IPS DF 19.7 (cell line): ENCODE measurements around the gene AP5S1.
"Not testable (repeated sequence)": the region's sequence is repeated elsewhere in the genome, so short reads cannot be mapped to it uniquely, and the experiment has no call there.

Source experiments
- DNase-seq: peaks from one replicate; pipeline ENCODE4 v3.0.0-alpha.2; 2013; ENCODE audit warnings: low read depth, low spot score

Gene AP5S1

GRCh38 chr20:3811467-3812258, 8.7 kb upstream of the AP5S1 start:
- no peak for DNase-seq

DNA sequence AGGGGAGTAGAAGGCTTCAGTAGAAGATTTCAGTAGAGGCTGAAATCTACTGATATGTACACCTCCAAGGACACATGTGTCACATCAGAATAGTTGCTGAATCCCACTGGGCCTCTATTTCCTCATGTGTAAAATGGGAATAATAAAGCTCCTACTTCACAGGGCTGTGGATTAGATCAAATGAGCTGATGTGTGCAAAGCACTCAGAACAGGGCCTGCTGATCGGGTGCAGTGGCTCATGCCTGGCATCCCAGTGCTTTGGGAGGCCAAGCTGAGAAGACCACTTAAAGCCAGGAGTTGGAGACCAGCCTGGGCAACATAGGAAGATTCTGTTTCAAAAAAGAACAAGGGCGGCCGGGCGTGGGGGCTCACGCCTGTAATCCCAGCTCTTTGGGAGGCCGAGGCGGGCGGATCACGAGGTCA, 8.1 kb upstream of the AP5S1 start:
- no peak for DNase-seq

DNA sequence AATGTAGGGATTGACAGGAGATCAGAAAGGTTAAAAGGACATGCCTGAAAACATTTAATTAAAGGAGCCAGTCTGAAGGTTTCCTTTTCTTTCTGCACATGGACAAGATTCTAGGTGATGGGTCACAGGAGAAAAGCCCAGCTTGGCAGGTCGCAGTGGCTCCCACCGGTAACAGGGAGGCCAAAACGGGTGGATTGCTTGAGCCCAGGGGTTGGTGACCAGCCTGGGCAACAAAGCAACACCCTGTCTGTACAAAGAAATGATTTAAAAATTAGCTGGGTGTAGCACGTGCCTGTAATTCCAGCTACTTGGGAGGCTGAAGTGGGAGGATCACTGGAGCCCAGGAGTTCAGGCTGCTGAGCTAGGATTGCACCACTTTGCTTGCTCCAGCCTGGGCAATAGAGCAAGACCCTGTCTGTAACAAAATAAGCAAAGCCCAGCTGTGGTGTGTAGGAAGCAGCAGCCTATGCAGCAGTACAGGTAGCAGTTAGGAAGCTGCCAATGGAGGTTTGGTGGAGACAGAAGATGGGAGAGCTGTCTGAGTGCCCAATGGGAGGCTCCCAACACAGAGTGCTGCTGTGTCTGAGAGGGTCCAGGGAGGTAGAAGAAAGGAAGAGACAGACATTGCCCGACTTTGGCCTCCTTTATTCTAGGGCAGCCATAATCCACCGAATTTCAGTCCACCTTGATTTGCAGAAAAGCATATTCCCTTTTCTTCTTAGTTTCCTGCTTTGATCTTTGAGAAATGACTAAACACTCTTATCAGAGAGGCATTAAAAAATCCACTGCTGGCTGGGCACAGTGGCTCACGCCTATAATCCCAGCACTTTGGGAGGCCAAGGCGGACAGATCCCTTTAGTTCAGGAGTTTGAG, 7.1 kb upstream of the AP5S1 start:
- DNase-seq = no peak

DNA sequence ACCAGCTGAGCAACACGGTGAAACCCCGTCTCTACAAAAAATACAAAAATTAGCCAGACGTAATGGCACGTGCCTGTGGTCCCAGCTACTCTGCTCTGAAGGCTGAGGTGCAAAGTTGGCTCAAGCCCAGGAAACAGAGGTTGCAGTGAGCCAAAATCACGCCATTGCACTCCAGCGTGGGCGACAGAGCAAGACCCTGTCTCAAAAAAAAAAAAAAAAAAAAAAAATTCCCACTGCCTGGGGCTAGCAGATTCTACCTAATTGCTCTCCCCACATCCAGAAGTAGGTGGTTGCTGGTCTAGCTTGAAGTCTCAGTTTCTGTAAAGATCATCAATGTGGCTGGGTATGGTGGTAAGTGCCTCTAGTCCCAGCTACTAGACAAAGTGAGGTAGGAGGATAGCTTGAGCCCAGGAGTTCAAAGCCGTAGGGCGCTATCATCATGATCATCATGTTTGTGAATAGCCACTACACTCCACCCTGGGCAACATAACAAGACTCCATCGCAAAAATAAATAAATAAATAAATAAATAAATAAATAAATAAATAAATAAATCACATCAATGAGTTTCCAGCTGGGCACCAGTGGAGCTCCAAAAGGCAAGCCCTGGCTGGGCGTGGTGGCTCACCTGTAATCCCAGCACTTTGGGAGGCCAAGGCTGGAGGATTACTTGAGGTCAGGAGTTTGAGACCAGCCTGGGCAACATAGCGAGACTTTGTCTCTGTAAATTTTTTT, 6.3 kb upstream of the AP5S1 start:
- no peak for DNase-seq

DNA sequence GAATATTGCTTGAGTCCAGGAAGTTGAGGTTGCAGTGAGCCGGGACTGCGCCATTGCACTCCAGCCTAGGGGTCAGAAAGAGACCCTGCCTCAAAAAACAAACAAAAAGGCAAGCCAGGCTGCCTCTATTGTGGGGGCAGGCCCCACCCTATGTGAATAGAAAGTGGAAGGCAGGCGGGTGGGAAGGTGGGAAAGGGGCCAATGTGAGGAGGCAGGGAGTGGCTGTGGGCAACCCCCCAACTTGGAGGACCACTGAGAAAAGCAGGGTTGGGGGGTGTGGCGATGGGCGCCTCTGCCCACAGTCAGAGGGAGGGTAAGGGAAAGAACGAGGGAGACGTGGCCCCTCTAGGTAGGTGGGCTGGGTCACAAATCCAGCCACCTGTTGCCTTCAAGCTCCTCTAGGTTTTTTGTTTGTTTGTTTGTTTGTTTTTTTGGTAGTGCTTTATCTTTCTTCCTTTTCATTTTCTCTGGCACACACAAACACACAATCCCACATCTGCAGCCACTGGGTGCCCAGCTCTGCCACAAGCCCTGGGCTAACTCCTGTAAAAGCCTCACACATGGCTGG, 5.3 kb upstream of the AP5S1 start:
- no peak for DNase-seq

DNA sequence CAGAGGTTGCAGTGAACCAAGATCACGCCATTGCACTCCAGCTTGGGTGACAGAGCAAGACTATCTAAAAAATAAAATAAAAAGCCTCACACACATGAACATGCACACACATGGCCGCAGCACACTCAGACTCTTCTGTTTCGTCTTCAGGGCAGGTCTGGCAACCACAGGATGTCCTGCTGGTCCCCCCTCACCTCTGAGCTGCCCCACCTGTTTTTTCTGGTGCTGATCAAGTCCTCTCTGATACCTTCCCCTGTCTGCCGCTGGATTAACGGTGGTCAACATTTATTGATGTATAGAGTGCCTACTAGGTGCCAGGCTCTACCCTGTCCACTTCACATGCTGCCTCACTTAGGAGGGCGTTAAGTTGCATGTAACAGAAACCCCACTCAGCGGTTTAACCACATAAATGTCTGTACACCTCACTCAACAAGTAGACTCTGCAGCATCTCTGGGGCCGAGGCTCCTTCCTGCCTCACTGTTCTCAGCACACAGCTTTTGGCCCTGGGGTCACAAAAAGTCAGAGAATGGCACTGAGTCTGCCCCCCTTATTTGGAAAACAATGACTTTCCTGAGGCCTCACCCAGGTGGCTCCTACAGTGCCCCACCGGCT, 4.5 kb upstream of the AP5S1 start:
- DNase-seq = no peak

DNA sequence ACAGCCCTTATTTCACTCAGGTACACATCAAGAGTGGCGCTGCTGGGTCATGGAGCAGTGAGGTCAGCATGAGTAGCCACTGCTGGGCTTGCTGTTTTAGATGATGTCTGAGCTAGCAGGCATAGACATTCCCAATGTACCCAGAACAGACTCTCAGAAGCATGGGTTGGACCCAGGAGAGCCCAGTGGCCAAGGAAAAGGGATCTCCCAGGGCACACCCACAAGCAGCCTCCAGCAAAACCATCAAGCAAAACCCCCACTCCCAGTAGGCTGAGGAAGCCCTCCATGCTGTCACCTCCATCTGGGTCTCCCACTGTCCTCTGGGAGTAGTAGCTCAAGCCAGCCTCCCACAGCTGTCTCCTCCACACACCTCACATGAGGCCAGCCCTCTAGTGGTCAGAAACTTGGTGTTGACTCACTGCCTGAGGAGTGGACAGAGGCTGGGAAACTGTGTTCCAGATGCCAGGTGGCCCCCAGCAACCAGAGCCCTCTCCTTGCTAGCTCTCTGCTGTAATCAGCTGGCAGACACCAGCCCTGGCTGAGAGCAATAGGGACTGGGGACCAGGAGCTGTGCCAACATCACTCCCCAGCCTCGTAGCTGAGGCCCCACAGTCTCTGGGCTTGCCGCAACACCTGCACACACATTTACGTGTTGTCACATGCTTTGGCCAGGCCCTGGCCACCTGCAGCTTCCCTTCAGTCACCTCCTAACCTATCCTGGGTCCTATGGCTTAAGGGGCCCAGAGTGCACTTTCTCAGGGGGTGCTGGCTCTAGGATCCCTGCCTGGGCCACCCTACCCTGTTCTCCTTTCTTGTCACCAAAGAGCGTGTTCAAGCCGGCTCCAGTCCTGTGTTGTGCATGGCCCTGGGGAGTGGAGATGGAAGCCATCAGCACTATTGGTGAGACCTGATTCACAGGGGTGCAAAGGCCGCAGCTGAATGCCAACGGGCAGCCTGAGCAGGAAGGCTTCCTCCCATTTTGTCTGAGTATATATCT, 1.9 kb upstream of the AP5S1 start:
- peak; percentile 60 for DNase-seq

DNA sequence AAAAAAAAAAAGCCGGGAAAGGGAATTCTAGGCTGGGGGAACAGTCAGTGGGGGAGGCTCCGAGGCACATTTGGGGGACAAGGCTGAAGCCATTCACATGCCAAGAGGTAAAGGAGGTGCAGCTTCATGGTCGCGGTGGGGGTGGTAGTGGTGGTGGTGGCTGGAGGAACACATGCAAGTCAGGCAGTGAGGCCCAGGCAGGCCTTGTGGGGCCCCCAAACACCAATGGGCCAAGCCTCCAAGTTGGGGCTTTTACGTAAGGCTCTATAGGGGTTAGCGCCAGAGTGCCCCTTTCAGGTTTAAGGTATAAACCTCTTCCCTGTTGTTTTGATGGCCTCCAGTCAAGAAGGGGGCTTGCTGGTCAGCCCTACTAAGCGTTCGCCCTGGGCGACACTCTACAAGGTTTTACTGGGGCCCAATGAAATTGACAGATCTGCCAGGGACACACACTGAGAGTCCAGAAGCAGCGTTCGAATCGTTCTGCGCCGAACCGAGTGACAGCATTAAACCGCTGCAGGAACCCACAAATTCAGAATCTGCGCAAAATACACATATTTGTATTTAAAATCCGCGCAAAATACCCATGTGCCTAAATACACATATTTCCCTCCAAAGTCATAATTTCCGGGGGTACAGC, 818 bp upstream of the AP5S1 start:
- no peak for DNase-seq

DNA sequence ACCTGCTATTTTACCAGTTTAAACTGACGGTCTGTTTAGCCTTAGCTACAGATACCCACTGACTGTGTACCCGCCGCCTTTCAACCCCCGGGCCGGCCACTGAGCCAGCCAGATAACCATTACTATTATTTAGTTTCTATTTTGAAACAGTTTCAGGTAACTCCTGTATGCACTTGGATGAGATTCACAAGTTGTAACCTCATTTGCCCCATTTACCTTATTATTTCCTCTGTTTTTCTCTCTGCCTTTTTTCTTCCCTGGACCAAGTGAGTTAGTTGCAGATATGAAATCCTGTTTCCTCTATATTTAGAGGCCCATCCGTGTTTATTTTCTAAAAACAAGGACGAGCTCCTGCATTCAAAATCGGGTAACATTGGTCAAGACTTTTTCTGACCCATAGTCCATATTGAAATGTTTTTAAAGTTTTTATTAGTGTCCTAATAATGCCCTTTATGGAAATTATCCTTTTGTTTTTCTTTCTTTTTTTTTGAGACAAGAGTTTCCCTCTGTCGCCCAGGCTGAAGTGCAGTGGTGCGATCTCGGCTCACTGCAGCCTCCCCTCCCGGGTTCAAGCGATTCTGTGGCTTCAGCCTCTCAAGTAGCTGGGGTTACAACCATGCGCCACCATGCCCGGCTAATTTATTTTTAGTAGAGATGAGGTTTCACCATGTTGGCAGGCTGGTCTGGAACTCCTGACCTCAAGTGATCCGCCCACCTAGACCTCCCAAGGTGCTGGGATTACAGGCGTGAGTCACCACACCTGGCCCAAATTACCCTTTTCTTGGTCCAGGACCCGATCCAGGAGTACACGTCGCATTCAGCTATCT, 767 bp downstream of the AP5S1 start:
- DNase-seq = no peak

DNA sequence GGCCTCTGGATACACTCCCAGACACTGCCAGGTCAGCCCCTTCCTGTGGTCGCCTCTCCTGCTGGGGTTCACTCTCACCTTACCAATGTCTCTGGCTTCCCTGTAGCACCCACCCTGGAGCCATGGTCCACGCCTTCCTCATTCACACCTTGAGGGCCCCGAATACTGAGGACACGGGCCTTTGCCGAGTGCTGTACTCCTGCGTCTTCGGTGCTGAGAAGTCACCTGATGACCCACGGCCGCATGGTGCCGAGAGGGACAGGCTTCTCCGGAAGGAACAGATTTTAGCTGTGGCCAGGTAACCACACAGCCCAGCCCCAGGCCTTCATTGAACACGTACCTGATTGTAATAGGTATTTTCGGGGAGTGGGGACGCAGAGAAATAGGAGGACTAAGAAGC, 1.6 kb downstream of the AP5S1 start:
- no peak for DNase-seq

DNA sequence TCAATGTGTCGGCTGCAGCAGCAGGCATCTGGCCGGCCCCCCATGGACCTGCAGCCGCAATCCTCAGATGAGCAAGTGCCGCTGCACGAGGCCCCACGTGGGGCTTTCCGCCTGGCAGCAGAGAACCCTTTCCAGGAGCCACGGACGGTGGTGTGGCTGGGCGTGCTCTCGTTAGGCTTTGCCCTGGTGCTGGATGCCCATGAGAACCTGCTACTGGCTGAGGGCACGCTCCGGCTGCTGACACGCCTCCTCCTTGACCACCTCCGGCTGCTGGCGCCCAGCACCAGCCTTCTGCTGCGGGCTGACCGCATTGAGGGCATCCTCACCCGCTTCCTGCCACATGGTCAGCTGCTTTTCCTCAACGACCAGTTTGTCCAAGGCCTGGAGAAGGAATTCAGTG, 3.5 kb downstream of the AP5S1 start:
- no peak for DNase-seq

- no peak for DNase-seq
Measured at GRCh38 chr20:3825526-3825925, 5.2 kb downstream of the AP5S1 start.

- no peak for DNase-seq
Measured at GRCh38 chr20:3826420-3826819, 6.1 kb downstream of the AP5S1 start.

DNA sequence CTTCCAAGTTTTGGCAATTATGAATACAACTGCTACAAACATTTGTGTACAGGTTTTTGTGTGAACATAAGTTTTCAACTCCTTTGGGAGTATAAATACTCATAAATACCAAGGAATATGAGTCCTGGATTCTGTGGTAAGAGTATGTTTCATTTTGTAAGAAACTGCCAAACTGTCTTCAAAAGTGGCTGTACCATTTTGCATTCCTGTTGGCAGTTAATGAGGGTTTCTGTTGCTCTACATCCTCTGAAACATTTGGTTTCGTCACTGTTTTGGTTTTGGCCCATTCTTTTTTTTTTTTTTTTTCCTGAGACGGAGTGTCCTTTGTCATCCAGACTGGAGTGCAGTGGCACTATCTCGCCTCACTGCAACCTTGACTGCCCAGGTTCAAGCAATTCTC, 8.5 kb downstream of the AP5S1 start:
- no peak for DNase-seq

DNA sequence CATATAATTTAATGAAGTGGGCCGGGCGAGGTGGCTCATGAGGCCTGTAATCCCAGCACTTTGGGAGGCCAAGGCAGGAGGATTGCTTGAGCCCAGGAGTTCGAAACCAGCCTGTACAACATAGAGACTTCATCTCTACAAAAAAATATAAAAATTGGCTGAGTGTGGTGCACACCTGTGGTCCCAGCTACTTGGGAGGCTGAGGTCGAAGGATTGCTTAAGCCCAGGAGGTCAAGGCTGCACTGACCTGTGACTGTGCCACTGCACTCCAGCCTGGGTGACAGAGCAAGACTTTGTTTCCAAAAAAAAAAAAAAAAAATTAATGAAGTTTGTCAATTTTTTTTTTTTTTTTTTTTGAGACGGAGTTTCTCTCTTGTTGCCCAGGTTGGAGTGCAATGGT, 9.5 kb downstream of the AP5S1 start:
- DNase-seq = not testable (repeated sequence)

- no peak for DNase-seq
Measured at GRCh38 chr20:3836132-3836531, 15.8 kb downstream of the AP5S1 start.

- DNase-seq = no peak
Measured at GRCh38 chr20:3839328-3839727, 19.0 kb downstream of the AP5S1 start.

- DNase-seq = not testable (repeated sequence)
Measured at GRCh38 chr20:3840201-3840600, 19.9 kb downstream of the AP5S1 start.
